ENCODE results near the gene LMF1.

LMF1 gene

GRCh38 chr16:1009358-1010150 is 38.8 kb upstream of the LMF1 start:
- ATAC-seq (ENCODE audit: low read depth) (no peak), DNase-seq (ENCODE audit: low spot score in 2 of 2) (no peak)
- no peak overlapping the region for H3K27ac Mint-ChIP-seq
- H3K9me3 Mint-ChIP-seq: no peaks in the 10 kb centered on the region
- peaks cover 15% of the 10 kb centered on the region for H3K27me3 Mint-ChIP-seq
- no peaks in the 10 kb centered on the region for H3K36me3 Mint-ChIP-seq
- no peak overlapping the region for H3K4me3 Mint-ChIP-seq
- H3K4me1 Mint-ChIP-seq: peaks cover 3% of the 10 kb centered on the region

GRCh38 chr16:1008085-1008484 is 37.3 kb upstream of the LMF1 start:
- no peak overlapping the region for H3K27ac Mint-ChIP-seq
- ATAC-seq (ENCODE audit: low read depth): no peak
- H3K4me3 Mint-ChIP-seq: no peak overlapping the region
- H3K9me3 Mint-ChIP-seq: no peaks in the 10 kb centered on the region
- DNase-seq (ENCODE audit: low spot score in 2 of 2): no peak
- H3K36me3 Mint-ChIP-seq: no peaks in the 10 kb centered on the region
- peaks cover 3% of the 10 kb centered on the region for H3K4me1 Mint-ChIP-seq
- peaks cover 15% of the 10 kb centered on the region for H3K27me3 Mint-ChIP-seq

- Mint-ChIP-seq H3K4me3 (no peak overlapping the region), H3K27ac (no peak overlapping the region), H3K36me3 (no peaks in the 10 kb centered on the region), H3K27me3 (peaks cover 15% of the 10 kb centered on the region), H3K4me1 (peaks cover 3% of the 10 kb centered on the region), H3K9me3 (no peaks in the 10 kb centered on the region)
- ATAC-seq (ENCODE audit: low read depth) (no peak), DNase-seq (ENCODE audit: low spot score in 2 of 2) (no peak)
Measured at GRCh38 chr16:1007284-1007850, 36.6 kb upstream of the LMF1 start.

- ATAC-seq (ENCODE audit: low read depth) (no peak), DNase-seq (ENCODE audit: low spot score in 2 of 2) (no peak)
- peaks cover 3% of the 10 kb centered on the region for H3K4me1 Mint-ChIP-seq
- no peak overlapping the region for H3K4me3 Mint-ChIP-seq
- H3K9me3 Mint-ChIP-seq: no peaks in the 10 kb centered on the region
- no peak overlapping the region for H3K27ac Mint-ChIP-seq
- no peaks in the 10 kb centered on the region for H3K36me3 Mint-ChIP-seq
- peaks cover 15% of the 10 kb centered on the region for H3K27me3 Mint-ChIP-seq
Measured at GRCh38 chr16:1006781-1007180, 36.0 kb upstream of the LMF1 start.

GRCh38 chr16:1005286-1005685 is 34.5 kb upstream of the LMF1 start:
- Mint-ChIP-seq H3K36me3 (no peaks in the 10 kb centered on the region), H3K27me3 (peaks cover 12% of the 10 kb centered on the region), H3K4me1 (peaks cover 3% of the 10 kb centered on the region), H3K9me3 (no peaks in the 10 kb centered on the region), H3K4me3 (no peak overlapping the region), H3K27ac (no peak overlapping the region)
- no peak for DNase-seq (ENCODE audit: low spot score in 2 of 2)
- ATAC-seq (ENCODE audit: low read depth): no peak

- no peak overlapping the region for H3K27ac Mint-ChIP-seq
- H3K4me3 Mint-ChIP-seq: no peak overlapping the region
- peaks cover 12% of the 10 kb centered on the region for H3K27me3 Mint-ChIP-seq
- ATAC-seq (ENCODE audit: low read depth) (no peak), DNase-seq (ENCODE audit: low spot score in 2 of 2) (no peak)
- H3K4me1 Mint-ChIP-seq: peaks cover 2% of the 10 kb centered on the region
- no peaks in the 10 kb centered on the region for H3K36me3 Mint-ChIP-seq
- H3K9me3 Mint-ChIP-seq: no peaks in the 10 kb centered on the region
Measured at GRCh38 chr16:1003391-1004347, 32.9 kb upstream of the LMF1 start.

- Mint-ChIP-seq H3K36me3 (no peaks in the 10 kb centered on the region), H3K27me3 (peaks cover 11% of the 10 kb centered on the region), H3K4me1 (no peaks in the 10 kb centered on the region), H3K4me3 (no peak overlapping the region), H3K9me3 (no peaks in the 10 kb centered on the region), H3K27ac (no peak overlapping the region)
- DNase-seq (ENCODE audit: low spot score in 2 of 2): no peak
- ATAC-seq (ENCODE audit: low read depth): no peak
Measured at GRCh38 chr16:1002399-1003166, 31.8 kb upstream of the LMF1 start.

- H3K36me3 Mint-ChIP-seq: no peaks in the 10 kb centered on the region
- no peak overlapping the region for H3K27ac Mint-ChIP-seq
- H3K27me3 Mint-ChIP-seq: peaks cover 15% of the 10 kb centered on the region
- no peaks in the 10 kb centered on the region for H3K9me3 Mint-ChIP-seq
- H3K4me1 Mint-ChIP-seq: no peaks in the 10 kb centered on the region
- no peak for ATAC-seq (ENCODE audit: low read depth)
- no peak overlapping the region for H3K4me3 Mint-ChIP-seq
- no peak for DNase-seq (ENCODE audit: low spot score in 2 of 2)
Measured at GRCh38 chr16:1001096-1001495, 30.3 kb upstream of the LMF1 start.

- no peaks in the 10 kb centered on the region for H3K36me3 Mint-ChIP-seq
- H3K4me3 Mint-ChIP-seq: no peak overlapping the region
- peaks cover 15% of the 10 kb centered on the region for H3K27me3 Mint-ChIP-seq
- no peak overlapping the region for H3K27ac Mint-ChIP-seq
- H3K4me1 Mint-ChIP-seq: no peaks in the 10 kb centered on the region
- ATAC-seq (ENCODE audit: low read depth) (no peak), DNase-seq (ENCODE audit: low spot score in 2 of 2) (no peak)
- H3K9me3 Mint-ChIP-seq: no peaks in the 10 kb centered on the region
Measured at GRCh38 chr16:1000608-1001007, 29.8 kb upstream of the LMF1 start.

GRCh38 chr16:999677-1000076 is 28.9 kb upstream of the LMF1 start:
- no peak overlapping the region for H3K27ac Mint-ChIP-seq
- ATAC-seq (ENCODE audit: low read depth): no peak
- no peaks in the 10 kb centered on the region for H3K9me3 Mint-ChIP-seq
- DNase-seq (ENCODE audit: low spot score in 2 of 2): no peak
- H3K4me1 Mint-ChIP-seq: no peaks in the 10 kb centered on the region
- H3K27me3 Mint-ChIP-seq: peaks cover 16% of the 10 kb centered on the region
- no peak overlapping the region for H3K4me3 Mint-ChIP-seq
- H3K36me3 Mint-ChIP-seq: no peaks in the 10 kb centered on the region

- Mint-ChIP-seq H3K4me3 (no peak overlapping the region), H3K4me1 (no peaks in the 10 kb centered on the region), H3K27me3 (peaks cover 24% of the 10 kb centered on the region), H3K9me3 (no peaks in the 10 kb centered on the region), H3K27ac (no peak overlapping the region), H3K36me3 (no peaks in the 10 kb centered on the region)
- no peak for ATAC-seq (ENCODE audit: low read depth)
- no peak for DNase-seq (ENCODE audit: low spot score in 2 of 2)
Measured at GRCh38 chr16:998615-999014, 27.8 kb upstream of the LMF1 start.

- no peaks in the 10 kb centered on the region for H3K4me1 Mint-ChIP-seq
- no peak overlapping the region for H3K27ac Mint-ChIP-seq
- H3K9me3 Mint-ChIP-seq: no peaks in the 10 kb centered on the region
- DNase-seq (ENCODE audit: low spot score in 2 of 2): no peak
- H3K36me3 Mint-ChIP-seq: no peaks in the 10 kb centered on the region
- no peak overlapping the region for H3K4me3 Mint-ChIP-seq
- ATAC-seq (ENCODE audit: low read depth): no peak
- peaks cover 25% of the 10 kb centered on the region for H3K27me3 Mint-ChIP-seq
Measured at GRCh38 chr16:998211-998610, 27.4 kb upstream of the LMF1 start.

- H3K4me3 Mint-ChIP-seq: no peak overlapping the region
- no peak for DNase-seq (ENCODE audit: low spot score in 2 of 2)
- no peak for ATAC-seq (ENCODE audit: low read depth)
- no peaks in the 10 kb centered on the region for H3K4me1 Mint-ChIP-seq
- no peaks in the 10 kb centered on the region for H3K36me3 Mint-ChIP-seq
- no peaks in the 10 kb centered on the region for H3K9me3 Mint-ChIP-seq
- no peak overlapping the region for H3K27ac Mint-ChIP-seq
- peaks cover 25% of the 10 kb centered on the region for H3K27me3 Mint-ChIP-seq
Measured at GRCh38 chr16:997440-998051, 26.8 kb upstream of the LMF1 start.
